NCI-H510A treated with DMSO at 0.1 percent for 48 hours (cell line): ENCODE measurements around the gene CALU.

Experiments used
- DNase-seq: peaks from one replicate; lab custom pipeline; 2025; lab: John Stamatoyannopoulos, UW

The CALU gene

GRCh38 chr7:128724743-128725142, 14.4 kb upstream of the CALU start:
- DNase-seq: no peak

- no peak for DNase-seq
Measured at GRCh38 chr7:128725531-128725930, 13.6 kb upstream of the CALU start.

GRCh38 chr7:128726059-128726736, 13.0 kb upstream of the CALU start:
- no peak for DNase-seq

- no peak for DNase-seq
Measured at GRCh38 chr7:128726737-128727072, 12.5 kb upstream of the CALU start.

DNA sequence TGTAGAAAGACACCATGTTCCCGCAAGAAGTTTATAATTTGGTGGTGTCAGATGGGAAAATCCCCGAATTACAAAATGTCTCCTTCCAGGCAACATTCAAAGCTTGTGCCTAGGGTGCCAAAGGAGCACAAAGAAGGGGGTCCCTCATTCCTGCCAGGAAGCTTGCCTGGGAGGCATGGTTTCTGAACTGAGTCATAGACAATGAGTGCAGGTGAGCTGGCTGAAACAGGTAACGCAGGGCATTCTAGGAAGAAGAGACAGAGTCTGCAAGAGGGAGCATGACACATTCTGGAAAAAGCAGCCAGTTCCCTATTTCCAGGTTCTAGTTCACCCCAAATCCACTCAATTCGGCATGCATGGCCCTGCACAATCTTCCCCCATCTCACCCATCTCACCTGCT, 11.9 kb upstream of the CALU start:
- no peak for DNase-seq

DNA sequence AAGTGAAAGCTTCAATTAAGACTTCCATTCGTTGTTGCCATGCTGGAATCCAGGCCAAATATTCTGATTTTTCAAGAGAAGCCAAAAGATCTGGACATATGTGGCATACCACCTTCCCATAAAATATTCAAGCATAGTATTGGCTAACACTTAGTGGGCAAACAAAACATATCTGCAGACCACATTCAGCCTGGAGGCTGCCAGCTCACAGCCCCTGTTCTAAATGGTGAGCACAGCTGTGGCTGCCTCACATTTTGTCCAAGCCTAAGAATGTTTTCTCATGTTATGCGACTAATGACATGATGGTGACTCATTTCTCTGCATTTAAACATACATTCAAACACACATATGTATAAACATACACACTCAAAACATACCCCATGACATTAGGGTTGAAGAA, 10.6 kb upstream of the CALU start:
- no peak for DNase-seq

DNA sequence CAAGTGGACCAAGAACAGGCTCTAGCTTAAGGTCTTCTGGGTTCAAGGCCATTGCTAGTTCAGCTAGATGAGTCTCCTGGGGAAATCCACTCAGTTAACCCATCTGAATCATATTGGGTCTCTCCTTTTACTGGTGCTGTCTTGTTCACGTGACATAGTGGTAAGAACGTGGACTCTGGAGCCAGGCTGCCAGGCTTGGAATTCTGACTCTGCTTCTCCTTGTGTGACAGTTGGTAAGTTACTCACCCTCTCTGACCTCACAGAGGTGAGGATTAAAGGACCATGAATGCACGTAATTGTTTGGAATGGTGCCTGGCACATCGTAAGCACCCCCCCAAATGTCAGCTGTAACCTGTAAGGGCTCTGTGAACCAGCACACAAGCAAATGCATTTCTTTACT, 9.7 kb upstream of the CALU start:
- DNase-seq: no peak

- no peak for DNase-seq
Measured at GRCh38 chr7:128731184-128731583, 8.0 kb upstream of the CALU start.

DNA sequence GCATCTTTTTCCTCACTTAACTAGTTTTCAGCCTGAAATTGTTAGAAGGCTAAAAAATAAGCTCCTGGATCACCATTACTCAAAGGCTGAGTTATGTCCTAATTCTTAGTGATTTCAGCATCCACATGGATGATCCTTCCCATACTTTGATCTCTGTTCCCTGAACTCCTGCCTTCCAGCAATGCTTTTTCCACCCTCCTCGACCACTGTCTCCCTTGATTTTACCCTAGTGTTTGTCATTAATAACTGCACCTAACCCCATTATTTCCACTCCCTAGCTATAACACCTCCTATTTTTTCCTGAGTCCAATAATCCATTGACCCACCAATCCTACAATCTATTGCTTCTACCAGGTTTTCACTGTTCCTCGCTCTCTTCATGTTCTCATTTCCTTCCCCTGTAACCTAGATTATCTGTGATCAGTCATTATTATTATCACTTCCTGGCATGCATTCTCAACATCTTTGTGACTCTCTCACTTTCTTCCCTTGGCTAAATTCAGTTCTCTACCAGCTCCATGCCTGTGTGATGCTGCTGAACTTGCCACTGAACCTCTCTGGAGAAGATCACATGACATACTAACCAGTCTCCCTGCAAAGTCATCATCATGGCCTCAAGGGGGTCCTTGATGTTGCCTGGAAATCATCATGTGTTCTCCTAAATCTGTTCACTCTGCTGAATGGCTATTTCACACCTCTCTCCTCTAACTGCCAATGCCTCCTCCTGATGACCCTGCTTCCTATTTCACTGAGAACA, 6.5 kb upstream of the CALU start:
- DNase-seq: no peak

DNA sequence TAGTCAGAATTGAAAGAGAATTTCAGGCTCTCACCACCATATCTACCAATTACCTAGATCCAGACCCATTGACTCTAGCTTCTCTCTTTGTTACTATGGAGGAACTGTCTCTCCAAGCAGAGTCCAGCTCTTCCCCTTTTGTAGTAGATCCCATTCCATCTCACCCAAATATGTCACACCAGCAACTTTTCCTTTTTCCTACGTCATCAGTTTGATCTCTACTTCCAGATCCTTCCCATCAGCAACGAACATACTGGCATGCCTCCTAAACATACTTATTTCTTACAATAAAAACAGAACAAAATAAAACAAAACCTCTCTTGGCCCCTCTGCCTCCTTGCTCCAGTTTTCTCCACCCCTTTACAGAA, 5.9 kb upstream of the CALU start:
- DNase-seq: no peak

DNA sequence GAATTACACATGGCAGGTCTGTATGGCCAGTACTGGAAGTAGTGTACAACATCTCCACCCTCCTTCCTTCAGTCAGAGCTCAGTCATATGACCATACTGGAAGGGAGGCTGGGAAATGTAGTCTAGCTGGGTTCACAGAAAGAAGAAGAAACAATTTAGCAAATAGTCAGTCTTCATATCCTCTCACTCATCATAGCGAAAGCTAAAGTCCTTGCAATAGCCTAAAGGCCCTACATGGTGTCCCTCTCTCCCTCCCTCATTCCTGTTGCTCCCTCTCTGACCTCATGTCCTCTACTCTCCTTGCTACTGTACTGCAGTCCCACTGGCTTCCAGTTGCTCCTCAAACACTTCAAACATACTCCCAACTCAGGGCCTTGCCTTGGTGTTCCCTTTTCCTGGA, 4.3 kb upstream of the CALU start:
- no peak for DNase-seq

DNA sequence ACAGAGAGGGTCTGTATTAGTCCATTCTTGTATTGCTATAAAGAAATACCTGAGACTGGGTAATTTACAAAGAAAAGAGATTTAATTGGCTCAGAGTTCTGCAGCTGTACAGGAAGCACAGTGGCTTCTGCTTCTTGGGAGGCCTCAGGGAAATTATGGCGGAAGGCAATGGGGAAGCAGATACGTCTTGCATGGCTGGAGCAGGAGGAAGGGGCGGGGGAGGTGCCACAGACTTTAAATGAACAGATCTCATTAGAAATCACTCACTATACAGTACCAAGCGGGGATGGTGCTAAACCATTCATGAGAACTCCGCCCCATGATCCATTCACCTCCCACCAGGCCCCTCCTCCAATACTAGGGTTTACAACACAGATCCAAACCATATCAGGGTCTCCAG, 3.7 kb upstream of the CALU start:
- DNase-seq: no peak

DNA sequence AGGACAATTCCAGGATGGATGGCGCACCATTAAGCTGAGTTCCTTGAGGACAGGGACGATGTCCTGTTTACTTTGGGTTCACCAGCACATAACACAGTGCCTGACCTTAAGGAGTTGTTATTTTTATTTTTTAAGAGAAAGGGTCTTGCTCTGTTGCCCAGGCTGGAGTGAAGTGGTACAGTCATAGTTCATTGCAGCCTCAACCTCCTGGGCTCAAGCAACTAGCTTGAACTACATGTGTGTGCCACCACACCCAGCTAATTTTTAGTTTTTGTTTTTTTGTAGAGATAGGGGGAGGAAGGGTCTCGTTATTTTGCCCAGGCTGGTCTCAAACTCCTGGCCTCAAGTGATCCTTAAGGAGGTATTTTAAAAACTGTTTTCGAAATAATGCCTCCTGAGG, 1.7 kb upstream of the CALU start:
- DNase-seq: no peak

- DNase-seq: no peak
Measured at GRCh38 chr7:128737867-128738385, 1.2 kb upstream of the CALU start.

GRCh38 chr7:128738570-128739047, 550 bp upstream of the CALU start:
- no peak for DNase-seq

DNA sequence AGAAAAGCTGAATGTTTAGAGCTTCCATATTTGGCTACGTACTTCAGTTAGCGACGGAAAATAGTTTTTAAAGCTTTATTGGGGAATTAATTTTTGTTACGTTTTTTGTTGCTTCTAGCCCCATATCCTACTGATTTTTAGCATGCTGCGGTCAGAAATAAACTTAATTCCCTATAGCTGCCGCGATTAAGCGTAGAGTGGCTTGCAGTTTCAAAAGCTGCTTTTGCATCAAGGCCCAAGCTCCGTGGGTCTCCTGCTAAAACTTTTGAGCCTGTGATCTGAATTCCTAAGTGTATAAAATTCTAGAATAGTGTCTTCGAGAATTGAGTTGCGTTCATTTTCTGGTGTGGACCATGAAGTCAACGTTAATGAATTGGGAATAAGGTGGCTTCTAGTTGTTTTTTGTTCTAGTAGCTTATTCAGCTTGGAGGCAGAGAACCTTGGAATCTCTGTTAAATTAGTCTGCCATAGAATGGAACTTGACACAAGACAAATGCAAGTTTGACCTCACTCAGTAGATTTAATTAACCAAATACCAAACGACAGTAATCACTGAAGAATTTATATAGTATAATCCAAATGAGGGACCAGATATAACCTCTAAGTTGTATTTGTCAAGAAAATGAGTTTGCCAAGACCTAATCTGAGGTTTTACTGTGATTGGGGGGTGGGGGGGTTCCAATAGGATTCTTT, 977 bp downstream of the CALU start:
- DNase-seq: no peak

DNA sequence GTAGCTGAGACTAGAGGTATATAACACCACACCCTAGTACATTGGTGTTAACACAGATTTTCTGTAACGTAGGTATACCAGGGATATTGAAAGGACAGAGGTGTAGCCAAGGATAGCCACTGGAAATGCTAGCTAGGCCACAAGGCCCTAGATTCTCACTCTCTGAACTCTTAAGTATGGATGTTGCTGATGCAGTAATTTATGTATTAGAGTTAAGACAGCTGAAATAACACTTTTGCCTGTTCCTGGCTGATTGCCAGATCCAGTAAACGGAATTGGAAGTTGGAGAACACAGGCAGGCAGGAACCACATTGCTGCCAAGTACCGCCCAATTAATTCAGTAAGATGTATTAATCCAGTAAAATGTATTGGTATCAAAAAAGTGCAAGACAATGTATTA, 1.8 kb downstream of the CALU start:
- DNase-seq: no peak

DNA sequence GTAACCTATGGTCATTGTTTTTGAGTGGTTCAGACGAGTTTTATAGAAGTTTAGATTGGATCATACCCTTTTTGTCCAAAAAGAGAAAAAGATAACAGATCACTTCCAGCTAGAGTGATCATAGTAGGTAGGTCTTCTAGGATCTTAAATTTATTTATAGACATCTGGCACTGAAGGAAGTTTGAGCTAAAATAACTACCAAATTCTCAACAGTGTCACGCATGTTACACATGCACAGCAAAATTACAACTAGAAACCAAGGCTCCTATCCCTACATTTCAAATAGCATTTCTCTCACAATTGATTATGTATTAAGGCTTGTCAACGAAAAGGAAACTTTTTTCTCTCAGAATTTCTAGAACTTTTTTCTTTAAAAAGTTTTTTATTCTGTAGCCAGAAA, 2.3 kb downstream of the CALU start:
- no peak for DNase-seq

DNA sequence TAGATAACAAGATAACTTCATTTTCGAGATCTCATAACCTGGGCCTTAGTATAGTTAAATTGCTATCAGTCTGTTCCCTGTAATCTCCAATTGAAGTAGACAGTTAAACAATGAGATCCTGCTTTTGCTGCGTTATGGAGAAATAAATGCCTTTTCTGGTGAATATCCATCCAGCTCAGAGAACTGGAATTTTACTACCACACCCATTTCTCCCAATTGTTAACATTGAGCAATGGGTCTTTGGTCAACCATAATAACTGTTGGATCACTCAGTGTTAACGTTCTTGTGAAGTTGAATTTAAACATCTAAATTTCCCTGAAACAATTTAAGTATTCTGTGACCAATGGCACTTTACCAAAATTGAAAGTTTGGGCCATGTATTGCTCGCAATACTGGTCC, 3.0 kb downstream of the CALU start:
- DNase-seq: no peak

- no peak for DNase-seq
Measured at GRCh38 chr7:128743112-128743772, 4.1 kb downstream of the CALU start.

DNA sequence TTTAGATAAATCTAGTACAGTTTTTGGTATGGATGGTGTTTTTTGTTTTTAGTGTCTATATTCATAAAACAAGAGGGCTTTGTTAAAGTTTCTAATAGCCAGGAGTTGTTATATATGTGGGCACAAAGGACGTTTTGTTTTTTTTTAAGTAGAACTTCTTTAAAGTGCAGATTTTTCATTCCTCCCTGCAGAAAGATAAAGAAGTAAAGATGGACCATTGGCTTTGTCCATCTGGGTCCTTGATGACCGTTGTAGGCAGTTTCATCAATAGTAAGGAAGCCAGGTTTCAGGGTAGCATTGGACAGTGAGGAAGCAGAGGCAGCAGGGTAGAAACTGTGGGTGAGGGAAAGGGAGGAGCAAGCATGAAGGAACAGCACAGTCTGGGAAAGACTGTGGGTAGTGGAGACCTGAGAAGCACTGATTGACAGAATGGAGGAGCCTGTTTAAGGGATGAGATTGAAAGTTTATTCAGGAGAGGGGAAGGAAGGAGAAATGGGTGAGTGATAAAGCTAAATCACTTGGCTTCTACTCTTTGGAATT, 5.3 kb downstream of the CALU start:
- no peak for DNase-seq

GRCh38 chr7:128745706-128746105, 6.5 kb downstream of the CALU start:
- no peak for DNase-seq
